SK-N-SH (cell line): ENCODE measurements around the gene SLC27A3.

Experiments
- CTCF ChIP-seq: fragments of 200-600 bp; sonication (generic); IDR thresholded peaks from 2 replicates; pipeline ENCODE4 v1.6.1; 2017; ENCODE audit warnings: antibody characterized with exemption, mild to moderate bottlenecking, moderate library complexity
- EZH2phosphoT487 ChIP-seq: fragments of 200-600 bp; sonication (generic); IDR thresholded peaks from 2 replicates; pipeline ENCODE4 v1.6.1; 2017; ENCODE audit warnings: low read depth, mixed run types, mild to moderate bottlenecking, antibody characterized with exemption, moderate library complexity, borderline replicate concordance
- FOXM1 ChIP-seq: IDR thresholded peaks from 2 replicates; pipeline ENCODE4 v1.4.0; 2012; ENCODE audit warnings: low read depth, mild to moderate bottlenecking
- GABPA ChIP-seq: IDR thresholded peaks from 2 replicates; pipeline ENCODE4 v1.4.0; 2012; ENCODE audit warnings: low read depth, mild to moderate bottlenecking
- NFIC ChIP-seq: IDR thresholded peaks from 2 replicates; pipeline ENCODE4 v1.4.0; 2012; ENCODE audit warnings: borderline replicate concordance
- NRF1 ChIP-seq: IDR thresholded peaks from 2 replicates; pipeline ENCODE4 v1.6.1; 2012; ENCODE audit warnings: low read depth, mild to moderate bottlenecking, low read length
- RAD21 ChIP-seq: IDR thresholded peaks from 2 replicates; pipeline ENCODE4 v1.6.1; 2012; ENCODE audit warnings: mild to moderate bottlenecking, low read length
- REST ChIP-seq: IDR thresholded peaks from 2 replicates; pipeline ENCODE4 v1.6.1; 2012; ENCODE audit warnings: mild to moderate bottlenecking, low read depth, low read length, moderate library complexity
- RFX5 ChIP-seq: IDR thresholded peaks from 2 replicates; pipeline ENCODE4 v1.6.1; 2012; ENCODE audit warnings: mild to moderate bottlenecking, improper control_type of control experiment, low read length
- RXRA ChIP-seq: IDR thresholded peaks from 2 replicates; pipeline ENCODE4 v1.4.0; 2012; ENCODE audit warnings: low read depth, mild to moderate bottlenecking, borderline replicate concordance
- SIN3A ChIP-seq: IDR thresholded peaks from 2 replicates; pipeline ENCODE4 v1.6.1; 2012; ENCODE audit warnings: low read depth, mild to moderate bottlenecking, low read length, moderate library complexity, borderline replicate concordance
- SMC3 ChIP-seq: IDR thresholded peaks from 2 replicates; pipeline ENCODE4 v1.6.1; 2012; ENCODE audit warnings: low read depth, low read length, improper control_type of control experiment
- USF2 ChIP-seq: fragments of 150-350 bp; IDR thresholded peaks from 2 replicates; pipeline ENCODE4 v1.6.1; 2017; ENCODE audit warnings: antibody characterized with exemption, low read length, low read depth, borderline replicate concordance
- YY1 ChIP-seq: IDR thresholded peaks from 2 replicates; pipeline ENCODE4 v1.4.0; 2012; ENCODE audit warnings: low read depth, mild to moderate bottlenecking

- TF ChIP-seq YY1 (no peak), RXRA (no peak), CTCF (no peak), FOXM1 (no peak), SMC3 (no peak), REST (no peak), USF2 (no peak), RFX5 (no peak), GABPA (no peak), EZH2phosphoT487 (no peak), SIN3A (no peak), NRF1 (no peak), RAD21 (no peak), NFIC (no peak)
These were observed 20.2 kb downstream of the SLC27A3 start for GRCh38 chr1:153795330-153795837.
